Stimulated activated CD4-positive, alpha-beta T cell treated with anti-CD3 and anti-CD28 coated beads, Interleukin-2, amount 100 ng/mL, for 4 hours (primary cell): ENCODE measurements around the gene ADAP1.

Source experiments
- DNase-seq: peaks from one replicate; pipeline ENCODE4 v3.0.0-alpha.2; 2020; ENCODE audit warnings: low read depth

The ADAP1 gene

DNA sequence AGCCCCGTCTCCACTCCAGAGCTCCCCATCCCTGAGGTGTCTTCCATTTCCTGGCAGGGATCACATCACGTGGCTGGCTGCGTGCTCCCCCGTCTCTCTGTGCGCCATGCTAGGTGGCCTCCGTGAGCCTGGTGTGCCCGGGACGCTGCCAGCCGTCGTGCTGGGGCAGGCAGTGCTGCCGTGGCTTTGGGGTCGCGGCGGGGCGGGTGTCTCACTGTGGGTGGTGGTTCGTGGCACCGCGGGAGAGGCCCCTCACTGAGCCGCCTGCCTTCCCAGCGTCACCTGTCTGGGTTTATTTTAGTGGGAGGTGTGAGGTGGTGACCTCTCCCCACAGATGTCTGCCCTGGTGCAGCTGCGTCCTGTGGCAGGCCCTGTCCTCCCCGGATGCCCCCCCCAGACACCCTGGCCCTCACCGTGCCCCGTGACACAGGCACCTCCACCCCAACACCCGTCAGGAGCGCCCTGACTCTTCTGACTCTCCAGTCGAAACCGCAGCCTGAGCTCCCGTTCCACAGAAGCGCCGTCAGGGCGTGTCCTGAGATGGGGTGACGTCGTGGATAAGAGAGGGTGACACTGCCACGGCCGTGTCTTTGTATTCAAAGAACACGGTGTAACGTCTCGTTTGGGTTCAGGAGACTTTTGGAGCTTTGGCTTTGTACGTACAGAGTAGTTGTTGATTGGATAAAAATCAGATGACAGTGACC, 60.2 kb downstream of the ADAP1 start:
- no peak for DNase-seq

DNA sequence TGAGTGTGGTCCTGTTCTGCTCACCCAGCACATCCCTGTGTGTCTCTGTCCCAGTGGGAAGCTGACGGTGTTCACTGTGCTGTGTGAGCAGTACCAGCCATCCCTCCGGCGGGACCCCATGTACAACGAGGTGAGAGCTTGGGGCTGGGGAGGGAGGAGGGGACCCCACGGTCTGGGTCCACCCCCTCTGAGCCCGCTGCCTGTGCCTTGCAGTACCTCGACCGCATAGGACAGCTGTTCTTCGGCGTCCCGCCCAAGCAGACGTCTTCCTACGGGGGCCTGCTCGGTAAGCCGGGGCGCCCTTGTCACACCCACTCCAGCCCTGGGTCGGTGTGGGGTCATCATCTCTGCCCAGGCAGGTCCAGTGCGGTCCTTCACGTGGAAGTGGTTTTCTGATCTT, 60.8 kb downstream of the ADAP1 start:
- no peak for DNase-seq

DNA sequence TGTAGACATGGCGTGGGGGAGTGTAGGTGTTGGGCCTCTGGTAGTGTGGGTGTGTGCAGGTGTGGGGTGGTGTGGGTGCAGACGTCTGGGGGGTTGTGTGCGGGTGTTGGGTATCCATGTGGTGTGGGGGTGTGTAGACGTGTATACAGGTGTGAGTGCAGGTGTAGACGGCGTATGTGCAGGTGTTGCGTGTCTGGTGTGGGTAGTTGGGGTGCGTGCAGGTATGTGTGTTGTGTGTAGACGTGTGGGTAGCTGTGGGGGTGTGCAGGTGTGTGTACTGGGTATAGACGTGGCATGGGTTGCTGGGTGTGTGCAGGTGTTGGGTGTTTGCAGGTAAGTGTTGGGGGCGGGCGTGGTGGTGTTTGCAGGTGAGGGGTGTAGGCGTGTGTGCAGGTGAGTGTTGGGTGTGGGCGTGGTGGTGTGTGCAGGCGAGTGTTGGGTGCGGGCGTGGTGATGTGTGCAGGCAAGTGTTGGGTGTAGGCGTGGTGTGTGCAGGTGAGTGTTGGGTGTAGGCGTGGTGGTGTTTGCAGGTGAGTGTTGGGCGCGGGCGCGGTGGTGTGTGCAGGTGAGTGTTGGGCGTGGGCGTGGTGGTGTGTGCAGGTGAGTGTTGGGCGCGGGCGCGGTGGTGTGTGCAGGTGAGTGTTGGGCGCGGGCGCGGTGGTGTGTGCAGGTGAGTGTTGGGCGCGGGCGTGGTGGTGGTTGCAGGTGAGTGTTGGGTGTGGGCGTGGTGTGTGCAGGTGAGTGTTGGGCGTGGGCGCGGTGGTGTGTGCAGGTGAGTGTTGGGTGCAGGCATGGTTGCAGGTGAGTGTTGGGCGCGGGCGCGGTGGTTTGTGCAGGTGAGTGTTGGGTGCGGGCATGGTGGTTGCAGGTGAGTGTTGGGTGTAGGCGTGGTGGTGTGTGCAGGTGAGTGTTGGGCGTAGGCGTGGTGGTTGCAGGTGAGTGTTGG, 61.6 kb downstream of the ADAP1 start:
- DNase-seq: no peak

GRCh38 chr7:891805-892204, 62.7 kb downstream of the ADAP1 start:
- no peak for DNase-seq

GRCh38 chr7:891291-891690, 63.2 kb downstream of the ADAP1 start:
- DNase-seq: no peak

GRCh38 chr7:890868-891267, 63.6 kb downstream of the ADAP1 start:
- DNase-seq: no peak

GRCh38 chr7:889391-889790, 65.1 kb downstream of the ADAP1 start:
- no peak for DNase-seq

DNA sequence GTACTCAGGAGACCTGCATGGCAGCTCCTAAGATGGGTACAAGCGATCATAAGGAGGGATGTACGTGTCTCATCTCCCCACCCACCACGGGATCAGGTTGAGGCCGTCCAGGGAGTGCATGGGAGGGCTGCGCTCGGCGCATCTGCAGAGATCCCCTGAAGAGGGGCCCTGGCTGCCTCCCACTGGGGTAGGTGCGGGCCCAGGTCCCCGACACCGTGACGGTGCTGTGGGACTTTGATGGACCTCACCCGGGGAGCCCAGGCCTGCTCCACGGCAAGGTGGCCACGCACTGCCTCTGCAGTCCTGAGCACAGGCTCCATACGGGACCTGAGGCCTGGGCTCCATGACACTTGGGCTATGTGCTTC, 65.5 kb downstream of the ADAP1 start:
- DNase-seq: no peak

DNA sequence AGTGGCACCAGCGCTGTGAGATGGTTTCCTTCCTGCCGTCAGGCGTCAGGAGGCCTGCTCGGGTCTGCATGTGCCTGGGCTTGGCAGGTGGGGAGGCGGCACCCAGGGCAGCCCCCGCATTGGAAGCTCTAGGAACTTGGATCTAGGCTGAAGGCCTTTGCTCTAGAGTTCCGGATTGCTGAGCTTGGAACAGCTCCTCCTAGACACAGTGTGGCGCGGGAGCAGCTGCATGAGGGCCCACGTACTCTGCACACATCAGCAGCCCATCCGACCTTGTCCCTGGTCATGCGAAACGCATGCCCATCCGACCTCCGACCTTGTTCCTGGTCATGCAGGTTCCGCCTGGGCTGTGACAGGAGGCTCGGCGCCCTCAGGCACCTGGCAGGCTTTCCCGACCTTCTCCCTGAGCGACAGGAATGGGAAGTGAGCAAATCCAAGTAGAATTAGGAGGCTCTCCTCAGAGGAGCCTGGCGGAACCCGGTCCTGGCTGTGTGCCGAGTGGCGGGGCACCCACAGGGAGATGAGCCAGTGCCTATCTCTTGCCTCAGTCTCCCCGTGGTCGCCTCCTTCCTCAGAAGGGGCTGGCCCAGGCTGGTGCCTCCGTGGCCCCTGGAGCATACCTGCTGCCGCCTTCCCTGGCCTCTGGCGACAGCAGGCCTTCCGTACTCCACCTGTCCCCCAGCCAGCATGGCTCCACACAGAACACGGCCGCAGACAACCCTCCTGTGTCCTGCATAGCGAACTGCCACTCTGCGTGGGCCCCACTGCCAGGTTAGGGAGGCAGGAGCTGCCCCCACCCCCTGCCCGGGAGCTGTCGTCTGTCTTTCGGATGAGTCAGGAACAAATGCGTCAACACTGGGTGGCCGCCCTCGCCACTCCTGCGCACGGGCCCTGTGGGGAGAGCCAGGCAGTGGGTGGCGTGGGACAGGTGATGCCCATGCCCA, 66.1 kb downstream of the ADAP1 start:
- DNase-seq: no peak

DNA sequence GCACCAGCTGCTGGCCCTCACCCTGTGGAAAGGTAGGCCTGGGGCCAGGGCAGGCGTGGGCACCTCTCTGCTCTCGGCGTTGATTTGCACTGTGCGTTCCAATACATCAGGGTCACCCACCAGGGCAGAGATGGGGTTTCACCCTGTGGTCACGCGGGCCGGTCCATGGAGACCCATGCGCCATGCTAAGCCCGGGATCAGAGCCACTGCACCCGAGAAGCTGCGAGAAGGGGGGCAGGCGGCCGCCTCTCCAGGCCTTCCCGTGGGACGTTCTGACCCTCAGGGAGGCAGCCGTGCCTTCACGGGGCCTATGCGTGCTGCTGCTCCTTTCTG, 67.0 kb downstream of the ADAP1 start:
- DNase-seq: no peak

DNA sequence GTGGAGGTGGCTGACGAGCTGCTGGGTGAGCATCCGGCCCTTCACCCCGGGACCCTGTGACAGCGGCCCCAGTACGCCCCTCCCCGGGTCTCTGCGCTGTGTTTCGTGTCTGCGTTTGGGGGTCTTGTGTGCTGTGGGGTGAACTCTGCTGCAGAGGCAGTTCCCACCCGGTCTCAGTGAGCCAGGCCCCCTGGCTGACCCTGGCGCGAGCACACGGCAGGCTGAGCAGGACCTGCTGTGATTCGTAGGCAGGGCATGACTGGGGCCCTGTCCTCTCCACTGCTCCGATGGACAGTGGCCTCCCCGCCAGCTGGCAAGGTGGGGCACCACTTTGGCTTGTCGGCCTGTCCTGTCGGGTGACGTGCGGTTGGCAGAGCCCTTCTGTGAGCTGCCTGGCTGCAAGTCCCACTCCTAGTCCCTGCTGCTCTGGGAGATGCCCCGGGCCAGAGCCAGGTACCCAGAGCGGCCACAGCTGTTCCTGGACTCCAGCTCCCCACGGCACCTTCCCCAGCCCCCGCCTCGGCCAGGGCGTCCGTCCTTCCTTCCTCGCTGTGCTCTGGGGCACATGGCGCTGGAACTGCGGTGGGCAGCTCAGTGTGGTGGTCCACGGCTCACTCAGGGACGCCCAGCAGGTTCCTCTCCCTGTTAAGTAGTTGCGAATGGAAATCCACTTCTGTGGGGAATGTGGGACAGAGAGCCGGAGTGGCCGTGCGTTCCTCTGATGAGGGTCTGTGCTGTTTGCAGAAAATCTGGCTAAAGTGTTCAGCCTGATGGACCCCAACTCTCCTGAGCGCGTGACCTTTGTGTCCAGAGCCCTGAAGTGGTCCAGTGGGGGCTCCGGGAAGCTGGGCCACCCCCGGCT, 67.6 kb downstream of the ADAP1 start:
- DNase-seq: no peak

GRCh38 chr7:885893-886625, 68.4 kb downstream of the ADAP1 start:
- no peak for DNase-seq

DNA sequence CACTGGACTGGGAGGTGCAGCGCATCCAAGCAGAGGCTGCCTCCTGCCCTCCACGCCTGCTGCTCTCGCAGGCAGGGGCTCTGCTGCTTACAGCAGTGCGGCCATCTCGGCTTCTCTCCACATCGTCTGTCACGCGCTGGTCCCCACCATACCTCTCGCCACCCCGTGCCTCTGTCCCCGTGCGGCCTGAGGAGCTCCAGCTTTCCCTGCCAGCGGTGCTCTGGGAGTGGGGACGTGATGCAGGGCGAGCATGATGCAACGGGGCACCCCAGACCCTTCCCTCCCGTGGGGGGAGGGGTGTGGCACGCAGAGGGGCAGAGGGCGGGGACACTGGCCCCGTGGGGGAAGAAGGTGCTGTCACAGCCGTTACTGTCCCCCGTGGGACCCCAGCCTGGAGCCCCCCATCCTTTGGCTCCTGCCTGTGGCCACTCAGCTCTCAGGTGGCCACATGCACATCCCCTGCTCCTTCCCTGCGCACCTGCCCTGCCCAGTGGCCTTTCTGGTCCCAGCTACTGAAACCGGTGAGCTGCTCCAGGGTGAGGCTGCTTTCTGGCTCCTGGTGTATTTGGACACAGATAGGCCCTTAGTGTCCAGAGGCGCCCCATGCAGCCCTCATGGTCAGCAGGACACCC, 69.1 kb downstream of the ADAP1 start:
- DNase-seq: no peak

DNA sequence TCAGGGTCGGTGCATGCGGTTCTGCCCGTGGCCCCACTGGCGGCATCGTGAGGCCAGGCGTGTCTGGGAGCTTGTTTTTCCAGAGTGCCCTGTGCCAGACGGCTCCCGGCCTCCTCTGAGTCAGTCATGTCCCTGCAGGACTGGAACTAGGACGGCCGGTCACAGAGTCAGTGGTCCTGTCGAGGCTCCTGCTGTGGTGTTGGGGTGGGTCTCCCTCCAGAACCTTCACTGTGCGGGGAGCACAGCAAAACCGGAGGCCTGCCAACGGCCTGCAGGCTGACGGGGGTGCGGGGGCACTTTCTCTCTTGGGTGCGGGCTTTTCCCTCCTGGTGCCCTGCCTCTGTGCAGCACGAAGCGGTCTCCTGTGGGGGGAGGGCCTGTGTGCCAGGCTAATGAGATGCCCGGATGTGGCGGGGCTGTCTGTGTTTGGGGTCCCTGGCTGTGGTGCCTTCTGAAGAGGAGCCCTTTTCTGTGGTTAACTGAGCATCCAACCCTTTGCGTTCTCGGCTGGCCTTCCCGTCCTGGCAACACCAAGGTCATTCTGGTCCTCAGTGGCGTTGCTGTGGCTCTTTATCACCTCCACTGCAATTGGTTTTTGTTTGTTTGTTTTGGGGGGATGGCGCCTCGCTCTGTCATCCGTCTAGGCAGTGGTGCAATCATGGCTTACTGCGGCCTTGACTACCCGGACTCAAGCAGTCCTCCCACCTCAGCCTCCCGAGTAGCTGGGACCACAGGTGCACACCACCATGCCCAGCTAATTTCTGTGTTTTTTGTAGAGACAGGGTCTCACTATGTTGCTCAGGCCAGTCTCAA, 70.1 kb downstream of the ADAP1 start:
- no peak for DNase-seq

DNA sequence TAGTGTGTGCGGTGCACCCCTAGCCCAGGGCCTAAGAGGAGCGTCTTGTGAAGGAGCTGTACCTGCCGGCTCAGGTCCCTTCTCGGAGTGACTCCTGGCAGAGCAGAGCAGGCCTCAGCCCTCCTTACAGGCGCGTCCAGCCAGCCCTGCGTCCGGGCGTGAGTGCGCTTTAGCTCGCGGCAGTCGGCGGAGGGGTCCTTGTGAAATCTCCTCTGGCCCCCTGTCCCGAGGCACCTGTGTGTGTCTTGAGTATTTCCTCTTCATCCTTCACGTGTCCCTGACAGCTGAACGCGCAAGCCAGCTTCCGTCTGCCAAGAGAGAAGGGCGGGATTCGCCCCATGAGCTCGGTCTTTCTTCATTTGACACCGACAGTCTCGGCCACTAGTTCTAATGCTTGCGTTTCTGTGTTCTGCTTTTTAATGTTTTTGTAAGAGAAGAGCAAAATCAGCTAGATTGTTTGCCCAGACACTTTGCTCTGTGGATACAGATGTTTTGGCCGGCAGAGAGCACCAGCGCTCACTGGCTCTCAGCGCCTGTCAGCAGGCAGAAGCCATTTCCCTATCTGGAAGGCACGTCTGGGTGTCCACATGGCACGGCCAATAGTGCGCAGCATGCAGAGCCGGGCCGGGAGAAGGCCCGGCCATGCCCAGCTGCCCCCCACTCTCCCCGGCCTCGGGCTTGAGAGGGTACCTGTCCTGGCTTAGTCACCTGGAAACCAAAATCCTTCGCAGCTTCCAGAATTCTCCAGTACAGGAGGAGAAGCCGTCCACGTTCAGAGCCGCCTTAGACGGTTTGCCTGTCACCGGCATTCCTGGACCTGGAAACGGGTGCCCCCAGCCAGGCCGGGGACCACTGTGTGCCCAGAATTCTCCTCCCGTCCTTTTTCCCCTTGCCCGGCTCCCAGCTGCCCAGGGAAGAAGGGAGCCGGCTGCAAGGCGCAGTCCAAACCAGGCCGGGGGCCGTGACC, 71.1 kb downstream of the ADAP1 start:
- no peak for DNase-seq

GRCh38 chr7:882336-883035, 72.0 kb downstream of the ADAP1 start:
- DNase-seq: no peak

GRCh38 chr7:881441-882234, 72.8 kb downstream of the ADAP1 start:
- no peak for DNase-seq
